H1 (cell line): Measurements from ENCODE around the gene CRYGN. TPM values are rescaled to one million over a fixed set of nuclear protein-coding genes. Genes with fewer than 3 reads are reported as not detected.

Experiments used
- CTBP2 ChIP-seq: IDR thresholded peaks from 2 replicates; pipeline ENCODE4 v1.7.0; 2011; ENCODE audit warnings: borderline replicate concordance, mild to moderate bottlenecking, moderate library complexity, mixed read lengths, low read length; ENCODE audit not compliant: insufficient read depth, insufficient read length
- HDAC6 ChIP-seq: IDR thresholded peaks from one replicate; pipeline ENCODE4 v1.7.1; 2012; ENCODE audit warnings: low read depth, mild to moderate bottlenecking, inconsistent platforms, low read length, moderate library complexity
- POLR2A ChIP-seq, 2 experiments: IDR thresholded peaks; 1 replicate in 1 of 2; 2 replicates in 1 of 2; pipeline ENCODE4 v1.6.1; 2011; ENCODE audit warnings: low read depth in 2 of 2, low read length in 2 of 2, mild to moderate bottlenecking in 2 of 2; ENCODE audit errors: control extremely low read depth in 1 of 2
- SIN3A ChIP-seq, 2 experiments: IDR thresholded peaks in 1 of 2; conservative IDR thresholded peaks in 1 of 2; 2 replicates each; pipeline ENCODE4 v1.6.1; 2011 to 2012; ENCODE audit warnings: low read length in 2 of 2, improper control_type of control experiment in 1 of 2, low read depth in 1 of 2, mild to moderate bottlenecking in 1 of 2
- SP1 ChIP-seq: IDR thresholded peaks from 2 replicates; pipeline ENCODE4 v1.6.1; 2011; ENCODE audit warnings: low read depth, low read length
- SRF ChIP-seq: IDR thresholded peaks from 2 replicates; pipeline ENCODE4 v1.6.1; 2011; ENCODE audit warnings: mild to moderate bottlenecking, low read depth, low read length, moderate library complexity
- TCF12 ChIP-seq: IDR thresholded peaks from 2 replicates; pipeline ENCODE4 v1.6.1; 2011; ENCODE audit warnings: low read depth, mild to moderate bottlenecking, low read length
- polyA plus RNA-seq, 7 experiments: library from polyadenylated mRNA; depleted of rRNA in 3 of 7; stranded (reverse) in 5 of 7; unstranded in 2 of 7; fragments of >200 nt in 5 of 7; fragments of 200-250 nt in 2 of 7; gene quantifications; 1 replicate in 5 of 7; 2 replicates in 1 of 7; 4 replicates in 1 of 7; pipeline versions ENCODE4 v1.2.1 to v1.2.3, GENCODE V29; 2011 to 2013; ENCODE audit warnings: missing spikeins in 2 of 7, mixed read lengths in 2 of 7
- total RNA-seq: library from RNA; stranded (reverse); fragmentation: NEBNext Ultra II Directional; extraction: Animal tissue kit (Norgen Biotek cat#: 25700); gene quantifications from 2 replicates; pipeline ENCODE4 v1.2.1, GENCODE V29; 2021
- TF ChIP-seq, protein P1 (sequence below): fragments of 300-600 bp; sonication (generic); IDR thresholded peaks from 2 replicates; pipeline ENCODE4 v1.7.1; 2012; ENCODE audit warnings: low read length, moderate library complexity, mild to moderate bottlenecking, inconsistent platforms; ENCODE audit not compliant: insufficient replicate concordance
- TF ChIP-seq, protein P2 (sequence below): IDR thresholded peaks from 2 replicates; pipeline ENCODE4 v1.6.1; 2011; ENCODE audit warnings: low read length, improper control_type of control experiment

Gene CRYGN
- total and polyA plus RNA-seq, 2 of the 8 experiments (the other 6 are each of a cell fraction or from before 2014, with no cell fraction given), result 0.98 to 1.6 TPM

DNA sequence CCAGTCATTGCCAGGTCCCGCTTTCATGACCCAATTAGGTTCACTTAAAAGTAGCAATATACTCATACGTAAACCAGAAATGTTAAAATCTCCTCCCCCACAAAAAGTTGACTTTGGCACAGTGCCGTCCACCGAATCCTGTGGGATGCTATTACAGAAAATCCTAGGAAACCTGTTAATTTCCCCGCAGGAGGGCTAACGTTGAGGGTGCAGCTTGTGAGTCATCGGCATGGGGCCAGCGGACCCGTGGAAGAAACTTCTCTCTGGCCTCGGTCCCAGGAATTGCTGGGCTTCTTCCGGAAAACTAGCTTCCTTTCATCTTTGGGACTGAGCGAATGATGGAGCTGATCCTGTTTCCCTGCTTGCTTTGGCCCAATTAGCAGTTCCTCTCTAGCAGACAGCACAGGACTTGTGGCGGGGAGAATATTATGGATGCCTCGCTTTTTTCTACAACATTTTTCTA is 13.5 kb downstream of the CRYGN start (continued):
- TF ChIP-seq, protein P1, sequence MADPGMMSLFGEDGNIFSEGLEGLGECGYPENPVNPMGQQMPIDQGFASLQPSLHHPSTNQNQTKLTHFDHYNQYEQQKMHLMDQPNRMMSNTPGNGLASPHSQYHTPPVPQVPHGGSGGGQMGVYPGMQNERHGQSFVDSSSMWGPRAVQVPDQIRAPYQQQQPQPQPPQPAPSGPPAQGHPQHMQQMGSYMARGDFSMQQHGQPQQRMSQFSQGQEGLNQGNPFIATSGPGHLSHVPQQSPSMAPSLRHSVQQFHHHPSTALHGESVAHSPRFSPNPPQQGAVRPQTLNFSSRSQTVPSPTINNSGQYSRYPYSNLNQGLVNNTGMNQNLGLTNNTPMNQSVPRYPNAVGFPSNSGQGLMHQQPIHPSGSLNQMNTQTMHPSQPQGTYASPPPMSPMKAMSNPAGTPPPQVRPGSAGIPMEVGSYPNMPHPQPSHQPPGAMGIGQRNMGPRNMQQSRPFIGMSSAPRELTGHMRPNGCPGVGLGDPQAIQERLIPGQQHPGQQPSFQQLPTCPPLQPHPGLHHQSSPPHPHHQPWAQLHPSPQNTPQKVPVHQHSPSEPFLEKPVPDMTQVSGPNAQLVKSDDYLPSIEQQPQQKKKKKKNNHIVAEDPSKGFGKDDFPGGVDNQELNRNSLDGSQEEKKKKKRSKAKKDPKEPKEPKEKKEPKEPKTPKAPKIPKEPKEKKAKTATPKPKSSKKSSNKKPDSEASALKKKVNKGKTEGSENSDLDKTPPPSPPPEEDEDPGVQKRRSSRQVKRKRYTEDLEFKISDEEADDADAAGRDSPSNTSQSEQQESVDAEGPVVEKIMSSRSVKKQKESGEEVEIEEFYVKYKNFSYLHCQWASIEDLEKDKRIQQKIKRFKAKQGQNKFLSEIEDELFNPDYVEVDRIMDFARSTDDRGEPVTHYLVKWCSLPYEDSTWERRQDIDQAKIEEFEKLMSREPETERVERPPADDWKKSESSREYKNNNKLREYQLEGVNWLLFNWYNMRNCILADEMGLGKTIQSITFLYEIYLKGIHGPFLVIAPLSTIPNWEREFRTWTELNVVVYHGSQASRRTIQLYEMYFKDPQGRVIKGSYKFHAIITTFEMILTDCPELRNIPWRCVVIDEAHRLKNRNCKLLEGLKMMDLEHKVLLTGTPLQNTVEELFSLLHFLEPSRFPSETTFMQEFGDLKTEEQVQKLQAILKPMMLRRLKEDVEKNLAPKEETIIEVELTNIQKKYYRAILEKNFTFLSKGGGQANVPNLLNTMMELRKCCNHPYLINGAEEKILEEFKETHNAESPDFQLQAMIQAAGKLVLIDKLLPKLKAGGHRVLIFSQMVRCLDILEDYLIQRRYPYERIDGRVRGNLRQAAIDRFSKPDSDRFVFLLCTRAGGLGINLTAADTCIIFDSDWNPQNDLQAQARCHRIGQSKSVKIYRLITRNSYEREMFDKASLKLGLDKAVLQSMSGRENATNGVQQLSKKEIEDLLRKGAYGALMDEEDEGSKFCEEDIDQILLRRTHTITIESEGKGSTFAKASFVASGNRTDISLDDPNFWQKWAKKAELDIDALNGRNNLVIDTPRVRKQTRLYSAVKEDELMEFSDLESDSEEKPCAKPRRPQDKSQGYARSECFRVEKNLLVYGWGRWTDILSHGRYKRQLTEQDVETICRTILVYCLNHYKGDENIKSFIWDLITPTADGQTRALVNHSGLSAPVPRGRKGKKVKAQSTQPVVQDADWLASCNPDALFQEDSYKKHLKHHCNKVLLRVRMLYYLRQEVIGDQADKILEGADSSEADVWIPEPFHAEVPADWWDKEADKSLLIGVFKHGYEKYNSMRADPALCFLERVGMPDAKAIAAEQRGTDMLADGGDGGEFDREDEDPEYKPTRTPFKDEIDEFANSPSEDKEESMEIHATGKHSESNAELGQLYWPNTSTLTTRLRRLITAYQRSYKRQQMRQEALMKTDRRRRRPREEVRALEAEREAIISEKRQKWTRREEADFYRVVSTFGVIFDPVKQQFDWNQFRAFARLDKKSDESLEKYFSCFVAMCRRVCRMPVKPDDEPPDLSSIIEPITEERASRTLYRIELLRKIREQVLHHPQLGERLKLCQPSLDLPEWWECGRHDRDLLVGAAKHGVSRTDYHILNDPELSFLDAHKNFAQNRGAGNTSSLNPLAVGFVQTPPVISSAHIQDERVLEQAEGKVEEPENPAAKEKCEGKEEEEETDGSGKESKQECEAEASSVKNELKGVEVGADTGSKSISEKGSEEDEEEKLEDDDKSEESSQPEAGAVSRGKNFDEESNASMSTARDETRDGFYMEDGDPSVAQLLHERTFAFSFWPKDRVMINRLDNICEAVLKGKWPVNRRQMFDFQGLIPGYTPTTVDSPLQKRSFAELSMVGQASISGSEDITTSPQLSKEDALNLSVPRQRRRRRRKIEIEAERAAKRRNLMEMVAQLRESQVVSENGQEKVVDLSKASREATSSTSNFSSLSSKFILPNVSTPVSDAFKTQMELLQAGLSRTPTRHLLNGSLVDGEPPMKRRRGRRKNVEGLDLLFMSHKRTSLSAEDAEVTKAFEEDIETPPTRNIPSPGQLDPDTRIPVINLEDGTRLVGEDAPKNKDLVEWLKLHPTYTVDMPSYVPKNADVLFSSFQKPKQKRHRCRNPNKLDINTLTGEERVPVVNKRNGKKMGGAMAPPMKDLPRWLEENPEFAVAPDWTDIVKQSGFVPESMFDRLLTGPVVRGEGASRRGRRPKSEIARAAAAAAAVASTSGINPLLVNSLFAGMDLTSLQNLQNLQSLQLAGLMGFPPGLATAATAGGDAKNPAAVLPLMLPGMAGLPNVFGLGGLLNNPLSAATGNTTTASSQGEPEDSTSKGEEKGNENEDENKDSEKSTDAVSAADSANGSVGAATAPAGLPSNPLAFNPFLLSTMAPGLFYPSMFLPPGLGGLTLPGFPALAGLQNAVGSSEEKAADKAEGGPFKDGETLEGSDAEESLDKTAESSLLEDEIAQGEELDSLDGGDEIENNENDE, result no peak
- TF ChIP-seq SP1 (no peak), SIN3A (conservative IDR thresholded peaks at IDR 0.05 in 1 of 2, IDR thresholded peaks at IDR 0.05 in 1 of 2; ENCODE audit: low read depth in 1 of 2, low read length in 2 of 2) (no peak), HDAC6 (no peak), CTBP2 (no peak), TCF12 (no peak), SRF (no peak), POLR2A (IDR thresholded peaks at IDR 0.05; ENCODE audit: control extremely low read depth in 1 of 2, low read depth in 2 of 2, low read length in 2 of 2) (no peak)
- TF ChIP-seq, protein P2, sequence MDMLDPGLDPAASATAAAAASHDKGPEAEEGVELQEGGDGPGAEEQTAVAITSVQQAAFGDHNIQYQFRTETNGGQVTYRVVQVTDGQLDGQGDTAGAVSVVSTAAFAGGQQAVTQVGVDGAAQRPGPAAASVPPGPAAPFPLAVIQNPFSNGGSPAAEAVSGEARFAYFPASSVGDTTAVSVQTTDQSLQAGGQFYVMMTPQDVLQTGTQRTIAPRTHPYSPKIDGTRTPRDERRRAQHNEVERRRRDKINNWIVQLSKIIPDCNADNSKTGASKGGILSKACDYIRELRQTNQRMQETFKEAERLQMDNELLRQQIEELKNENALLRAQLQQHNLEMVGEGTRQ, result no peak
